Sigmoid colon (tissue), 7 donors: Measurements from ENCODE around the gene VAMP8. TPM values are rescaled to one million over a fixed set of nuclear protein-coding genes. Genes with fewer than 3 reads are reported as not detected.

Experiments
- DNase-seq: peaks from one replicate; pipeline ENCODE4 v3.0.0-alpha.2; 2019
- H3K27ac ChIP-seq, 4 donors: fragments of 200-600 bp; sonication (generic); one replicate each; pipeline ENCODE4 v1.5.1; 2016 to 2019; ENCODE audit warnings: mild to moderate bottlenecking in 1 of 4
- H3K27me3 ChIP-seq, 3 donors: fragments of 200-600 bp; sonication (generic); one replicate each; pipeline ENCODE4 v1.5.1; 2019; ENCODE audit warnings: mild to moderate bottlenecking in 1 of 3
- H3K36me3 ChIP-seq, 4 donors: fragments of 200-600 bp; sonication (generic); one replicate each; pipeline ENCODE4 v1.5.1; 2016 to 2019
- H3K4me1 ChIP-seq, 4 donors: fragments of 200-600 bp; sonication (generic); one replicate each; pipeline ENCODE4 v1.5.1; 2017 to 2019
- H3K4me3 ChIP-seq, 4 donors: fragments of 200-600 bp; sonication (generic); one replicate each; pipeline ENCODE4 v1.5.1; 2017 to 2019; ENCODE audit warnings: mild to moderate bottlenecking in 2 of 4, moderate library complexity in 1 of 4
- H3K9me3 ChIP-seq, 4 donors: fragments of 200-600 bp in 3 of 4; sonication (generic) in 3 of 4; one replicate each; pipeline versions ENCODE4 v1.5.1 to v1.6.1; 2013 to 2019
- CTCF ChIP-seq, 4 experiments: fragments of 450-650 bp in 3 of 4; fragments of 200-600 bp in 1 of 4; IDR thresholded peaks; one replicate each; pipeline ENCODE4 v1.5.1; 2016 to 2019; ENCODE audit warnings: antibody characterized with exemption in 4 of 4, mild to moderate bottlenecking in 3 of 4, moderate library complexity in 2 of 4
- EP300 ChIP-seq, 4 donors: sonication (generic); formaldehyde crosslinking; IDR thresholded peaks; one replicate each; pipeline ENCODE4 v1.6.1; 2017; ENCODE audit warnings: antibody characterized with exemption in 4 of 4
- POLR2A ChIP-seq, 2 donors: fragments of 450-650 bp; IDR thresholded peaks; one replicate each; pipeline ENCODE4 v1.6.1; 2016; ENCODE audit warnings: antibody characterized with exemption in 2 of 2, mild to moderate bottlenecking in 2 of 2, moderate library complexity in 2 of 2
- POLR2AphosphoS5 ChIP-seq, 4 donors: sonication (generic); formaldehyde crosslinking; IDR thresholded peaks; one replicate each; pipeline ENCODE4 v1.6.1; 2017; ENCODE audit warnings: antibody characterized with exemption in 4 of 4
- WGBS, 2 donors: extraction: QIAGEN DNeasy Blood & Tissue Kit; methylation state at CpG; one replicate each; pipeline ENCODE4 v1.1.7; 2013; 5-methylcytosine and 5-hydroxymethylcytosine counted together
- intact Hi-C: fragments of 100-400 bp; cut with DNase I; formaldehyde crosslinking; loops from one replicate; pipeline ENCODE4 v1.15.1; 2023
- polyA plus RNA-seq, 3 donors: library from polyadenylated mRNA; stranded (reverse); fragments of 200-250 nt; gene quantifications; one replicate each; pipeline ENCODE4 v1.2.3, GENCODE V29; 2013
- total RNA-seq, 4 donors: library from RNA; depleted of rRNA; stranded (reverse); fragments of >200 nt; gene quantifications; one replicate each; pipeline ENCODE4 v1.1.0, GENCODE V29; 2016
- donor health status: healthy with polysubstance abuse.
- donor health status: Bipolar disorder and iron deficiency.
- donor health status: healthy.

Gene VAMP8
- total and polyA plus RNA-seq, 7 donors = 1.9 to 941 (median 33.3) TPM

- Histone ChIP-seq H3K27me3 (no peaks in the 10 kb centered on the region), H3K4me3 (no peak overlapping the region), H3K27ac (peak overlapping the region; percentile 58 to 87 (median 68)), H3K36me3 (peaks cover 0 to 5% (median 0%) of the 10 kb centered on the region in 4 donors), H3K9me3 (no peaks in the 10 kb centered on the region), H3K4me1 (peaks cover 0 to 65% (median 48%) of the 10 kb centered on the region in 4 donors)
- WGBS, 2 donors = 84 to 93% methylated on average over 4 of the region's 4 CpGs
- no peak for DNase-seq
- intact Hi-C loops = no loop called here
- TF ChIP-seq CTCF (IDR thresholded peaks at IDR 0.05) (no peak), EP300 (IDR thresholded peaks at IDR 0.05) (no peak), POLR2AphosphoS5 (IDR thresholded peaks at IDR 0.05) (no peak), POLR2A (IDR thresholded peaks at IDR 0.05) (no peak)
Observed at GRCh38 chr2:85588645-85589044, 11.3 kb downstream of the VAMP8 start.

DNA sequence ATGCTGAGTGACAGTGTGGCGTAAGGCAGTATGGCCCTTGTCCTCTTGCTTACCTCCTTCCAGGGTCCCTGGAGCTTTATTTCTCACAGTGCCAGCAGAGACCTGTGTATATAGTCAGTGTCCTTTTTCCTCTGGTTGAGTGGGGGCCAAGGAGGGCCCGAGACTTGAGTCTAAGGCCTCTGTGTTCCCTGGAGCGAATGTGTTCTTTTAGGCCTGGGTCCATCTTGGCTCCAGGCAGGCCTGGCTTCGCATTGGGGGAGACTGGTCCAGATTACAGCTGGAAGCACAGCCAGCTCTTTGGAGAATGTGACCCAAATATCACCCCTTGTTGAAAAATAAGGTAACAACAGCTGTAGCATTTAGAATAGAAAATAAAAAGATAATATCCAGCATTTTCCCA, 11.8 kb downstream of the VAMP8 start:
- no peaks in the 10 kb centered on the region for H3K9me3 ChIP-seq
- TF ChIP-seq EP300 (IDR thresholded peaks at IDR 0.05) (no peak), POLR2A (IDR thresholded peaks at IDR 0.05) (no peak), POLR2AphosphoS5 (IDR thresholded peaks at IDR 0.05) (no peak), CTCF (IDR thresholded peaks at IDR 0.05) (no peak)
- peaks cover 0 to 61% (median 45%) of the 10 kb centered on the region in 4 donors for H3K4me1 ChIP-seq
- H3K27me3 ChIP-seq = no peaks in the 10 kb centered on the region
- peaks cover 0 to 5% (median 0%) of the 10 kb centered on the region in 4 donors for H3K36me3 ChIP-seq
- intact Hi-C loops = no loop called here
- peak overlapping the region; percentile 58 to 87 (median 68) for H3K27ac ChIP-seq
- H3K4me3 ChIP-seq = no peak overlapping the region
- WGBS, 2 donors = 84 to 95% methylated on average over 4 of the region's 4 CpGs
- peak; percentile 88 for DNase-seq

DNA sequence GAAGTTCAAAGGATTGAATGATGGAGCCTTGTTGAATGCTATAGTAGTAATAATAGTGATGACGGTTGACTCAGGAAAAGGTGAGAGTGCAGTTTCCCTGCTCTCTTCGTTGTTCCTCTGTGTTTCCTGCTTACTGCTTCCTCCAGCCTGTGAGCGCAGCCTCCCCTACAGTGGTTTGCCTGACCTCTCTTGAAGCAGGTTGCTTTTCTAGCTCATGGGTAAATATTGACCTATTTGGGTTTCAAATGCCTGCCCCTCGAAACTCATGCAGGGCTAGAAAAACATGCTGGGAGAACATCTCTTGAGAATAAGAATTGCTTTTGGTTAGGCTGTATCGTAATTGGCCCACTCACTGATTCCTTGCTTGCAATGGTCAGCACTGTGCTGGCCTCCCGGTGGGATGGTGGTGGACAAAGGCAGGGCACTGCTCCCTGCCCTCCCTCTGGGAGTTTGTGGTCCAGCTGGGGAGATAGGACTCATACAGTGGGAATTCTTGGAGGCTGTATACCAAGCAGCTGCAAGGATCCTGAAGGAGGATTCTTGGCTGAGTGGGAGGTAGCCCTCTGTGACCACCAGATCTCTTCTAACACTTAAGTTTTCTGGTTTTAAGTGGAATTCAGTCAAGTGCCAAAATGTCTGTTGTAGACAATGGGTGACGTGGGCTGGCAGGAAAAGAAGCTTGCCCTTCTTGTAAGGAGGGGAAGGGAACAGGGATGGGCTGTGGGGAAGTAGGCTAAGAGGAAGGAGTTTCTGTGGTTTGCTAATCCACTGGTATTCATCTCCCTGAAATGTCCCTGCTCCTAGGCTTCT, 12.8 kb downstream of the VAMP8 start:
- TF ChIP-seq POLR2A (IDR thresholded peaks at IDR 0.05) (no peak), EP300 (IDR thresholded peaks at IDR 0.05) (no peak), CTCF (IDR thresholded peaks at IDR 0.05) (no peak), POLR2AphosphoS5 (IDR thresholded peaks at IDR 0.05) (no peak)
- 55 to 58% methylated on average over 7 of the region's 7 CpGs for whole genome bisulfite sequencing, 2 donors
- no peaks in the 10 kb centered on the region for H3K9me3 ChIP-seq
- H3K4me3 ChIP-seq = no peak overlapping the region
- peaks cover 0 to 65% (median 47%) of the 10 kb centered on the region in 4 donors for H3K4me1 ChIP-seq
- no peak for DNase-seq
- intact Hi-C loops = no loop called here
- H3K27me3 ChIP-seq = no peaks in the 10 kb centered on the region
- peaks cover 0 to 5% (median 0%) of the 10 kb centered on the region in 4 donors for H3K36me3 ChIP-seq
- peak overlapping the region; percentile 58 to 87 (median 68) for H3K27ac ChIP-seq

GRCh38 chr2:85590950-85591349, 13.6 kb downstream of the VAMP8 start:
- H3K36me3 ChIP-seq = peaks cover 0 to 5% (median 0%) of the 10 kb centered on the region in 4 donors
- 80 to 84% methylated on average over 2 of the region's 2 CpGs for whole genome bisulfite sequencing, 2 donors
- H3K4me1 ChIP-seq = peaks cover 0 to 58% (median 41%) of the 10 kb centered on the region in 4 donors
- intact Hi-C loops = no loop called here
- no peak for DNase-seq
- no peaks in the 10 kb centered on the region for H3K27me3 ChIP-seq
- H3K9me3 ChIP-seq = no peaks in the 10 kb centered on the region
- H3K27ac ChIP-seq = peak overlapping the region; percentile 58 to 87 (median 68)
- H3K4me3 ChIP-seq = no peak overlapping the region
- no peak for TF ChIP-seq POLR2A (IDR thresholded peaks at IDR 0.05)
- no peak for TF ChIP-seq POLR2AphosphoS5 (IDR thresholded peaks at IDR 0.05)
- TF ChIP-seq CTCF (IDR thresholded peaks at IDR 0.05) = no peak
- no peak for TF ChIP-seq EP300 (IDR thresholded peaks at IDR 0.05)
